ENCODE results near the gene DXO.

- no peak for TF ChIP-seq POLR2A (IDR thresholded peaks at IDR 0.05)
- TF ChIP-seq CTCF (IDR thresholded peaks at IDR 0.05): no peak
Observed at GRCh38 chr6:31949926-31950548, 21.9 kb downstream of the DXO start.
